ENCODE results near the gene TMED8.

- TF ChIP-seq CTCF (IDR thresholded peaks at IDR 0.05) (no peak), POLR2A (IDR thresholded peaks at IDR 0.05) (no peak)
These were observed 49.8 kb downstream of the TMED8 start for GRCh38 chr14:77327111-77327510.

All from adrenal gland (tissue), 5 donors.